Astrocyte of the cerebellum (primary cell): ENCODE data around the gene TMEM42.

ENCODE experiments used
- DNase-seq: peaks from one replicate; pipeline ENCODE4 v3.0.0-alpha.2; 2011; ENCODE audit warnings: low read depth
- H3K4me3 ChIP-seq: 2 replicates; pipeline ENCODE4 v1.5.1; 2011; ENCODE audit warnings: mild to moderate bottlenecking, low read depth, low read length, moderate library complexity
- in situ Hi-C: cut with HindIII; loops from 2 replicates; pipeline ENCODE4 v1.10.0; 2017; ENCODE audit warnings: low sequenced_read_pairs
- TF ChIP-seq, protein P1 (sequence below): IDR thresholded peaks from 2 replicates; pipeline ENCODE4 v1.5.1; 2012; ENCODE audit warnings: low read length, low read depth, moderate library complexity, mild to moderate bottlenecking; ENCODE audit errors: missing control alignments

Gene TMEM42

DNA sequence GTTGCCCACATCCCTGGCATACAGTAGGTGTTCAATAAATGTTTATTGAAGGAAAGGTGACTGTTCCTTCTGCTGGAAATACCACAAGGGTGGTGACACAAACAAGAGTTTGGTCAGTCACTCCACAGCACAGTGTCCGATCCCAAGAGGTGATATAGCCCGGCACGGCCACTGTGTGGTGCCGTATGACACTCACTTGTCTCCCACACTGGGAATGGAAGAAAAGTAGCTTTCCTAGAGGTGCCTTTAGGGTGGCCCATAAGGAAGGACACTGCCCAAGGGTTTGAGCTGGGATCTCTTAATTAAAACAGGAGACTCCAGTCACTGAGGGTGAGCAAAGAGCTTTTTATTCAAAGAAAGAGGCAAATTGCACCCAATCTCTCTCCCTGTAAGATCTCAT, 53.2 kb downstream of the TMEM42 start:
- in situ Hi-C loops, result no loop called here
- no peak overlapping the region for H3K4me3 ChIP-seq
- no peak for DNase-seq
- TF ChIP-seq, protein P1, sequence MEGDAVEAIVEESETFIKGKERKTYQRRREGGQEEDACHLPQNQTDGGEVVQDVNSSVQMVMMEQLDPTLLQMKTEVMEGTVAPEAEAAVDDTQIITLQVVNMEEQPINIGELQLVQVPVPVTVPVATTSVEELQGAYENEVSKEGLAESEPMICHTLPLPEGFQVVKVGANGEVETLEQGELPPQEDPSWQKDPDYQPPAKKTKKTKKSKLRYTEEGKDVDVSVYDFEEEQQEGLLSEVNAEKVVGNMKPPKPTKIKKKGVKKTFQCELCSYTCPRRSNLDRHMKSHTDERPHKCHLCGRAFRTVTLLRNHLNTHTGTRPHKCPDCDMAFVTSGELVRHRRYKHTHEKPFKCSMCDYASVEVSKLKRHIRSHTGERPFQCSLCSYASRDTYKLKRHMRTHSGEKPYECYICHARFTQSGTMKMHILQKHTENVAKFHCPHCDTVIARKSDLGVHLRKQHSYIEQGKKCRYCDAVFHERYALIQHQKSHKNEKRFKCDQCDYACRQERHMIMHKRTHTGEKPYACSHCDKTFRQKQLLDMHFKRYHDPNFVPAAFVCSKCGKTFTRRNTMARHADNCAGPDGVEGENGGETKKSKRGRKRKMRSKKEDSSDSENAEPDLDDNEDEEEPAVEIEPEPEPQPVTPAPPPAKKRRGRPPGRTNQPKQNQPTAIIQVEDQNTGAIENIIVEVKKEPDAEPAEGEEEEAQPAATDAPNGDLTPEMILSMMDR, result peak; percentile 39
